ENCODE data around the gene LASP1.

DNA sequence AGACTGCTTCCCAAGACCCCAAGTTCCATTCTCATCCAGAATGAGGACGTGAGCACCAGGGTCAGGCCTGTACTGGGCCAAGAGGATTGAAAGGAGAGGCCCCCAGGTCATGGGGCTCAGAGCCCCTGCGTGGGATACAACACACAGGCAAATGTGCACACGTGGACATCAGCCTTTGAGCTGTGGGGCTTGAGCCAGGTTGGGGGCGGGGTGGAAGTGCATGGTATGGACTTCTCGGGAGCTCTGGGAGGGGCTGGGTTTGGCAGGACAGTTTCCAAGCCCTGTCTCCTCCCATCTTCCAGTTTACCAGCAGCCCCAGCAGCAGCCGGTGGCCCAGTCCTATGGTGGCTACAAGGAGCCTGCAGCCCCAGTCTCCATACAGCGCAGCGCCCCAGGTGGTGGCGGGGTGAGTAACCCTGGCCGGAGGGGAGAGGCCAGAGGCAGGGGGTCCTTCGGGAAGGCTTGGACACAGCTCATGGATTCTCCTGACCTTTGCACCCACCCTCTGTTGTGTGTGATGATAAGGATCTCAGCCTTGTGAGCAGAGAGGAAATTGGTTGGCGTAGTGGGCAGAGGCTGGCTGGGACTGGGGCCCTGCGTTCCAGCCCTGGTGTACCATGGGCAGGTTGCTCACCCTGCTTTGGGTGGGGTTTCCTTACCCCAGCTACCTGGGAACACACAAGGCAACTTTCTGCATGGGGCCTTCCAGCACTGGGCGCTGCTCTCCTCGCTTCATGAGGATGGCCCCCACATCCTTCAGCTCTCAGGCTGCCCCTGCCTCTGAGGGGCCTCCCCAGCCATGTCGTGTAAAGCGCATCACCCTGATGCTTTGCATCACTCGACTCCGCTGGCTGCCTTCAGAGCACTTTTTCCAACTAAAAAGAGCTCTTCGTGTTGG lies 45.1 kb downstream of the LASP1 start:
- TF ChIP-seq, protein P1, sequence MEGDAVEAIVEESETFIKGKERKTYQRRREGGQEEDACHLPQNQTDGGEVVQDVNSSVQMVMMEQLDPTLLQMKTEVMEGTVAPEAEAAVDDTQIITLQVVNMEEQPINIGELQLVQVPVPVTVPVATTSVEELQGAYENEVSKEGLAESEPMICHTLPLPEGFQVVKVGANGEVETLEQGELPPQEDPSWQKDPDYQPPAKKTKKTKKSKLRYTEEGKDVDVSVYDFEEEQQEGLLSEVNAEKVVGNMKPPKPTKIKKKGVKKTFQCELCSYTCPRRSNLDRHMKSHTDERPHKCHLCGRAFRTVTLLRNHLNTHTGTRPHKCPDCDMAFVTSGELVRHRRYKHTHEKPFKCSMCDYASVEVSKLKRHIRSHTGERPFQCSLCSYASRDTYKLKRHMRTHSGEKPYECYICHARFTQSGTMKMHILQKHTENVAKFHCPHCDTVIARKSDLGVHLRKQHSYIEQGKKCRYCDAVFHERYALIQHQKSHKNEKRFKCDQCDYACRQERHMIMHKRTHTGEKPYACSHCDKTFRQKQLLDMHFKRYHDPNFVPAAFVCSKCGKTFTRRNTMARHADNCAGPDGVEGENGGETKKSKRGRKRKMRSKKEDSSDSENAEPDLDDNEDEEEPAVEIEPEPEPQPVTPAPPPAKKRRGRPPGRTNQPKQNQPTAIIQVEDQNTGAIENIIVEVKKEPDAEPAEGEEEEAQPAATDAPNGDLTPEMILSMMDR (IDR thresholded peaks at IDR 0.05; ENCODE audit: low read depth, low read length, poor library complexity, severe bottlenecking), result peak; percentile 15
- no peak for TF ChIP-seq EZH2phosphoT487 (IDR thresholded peaks at IDR 0.05; ENCODE audit: borderline replicate concordance, low read length)

All from DOHH2 (cell line).